GM21423 (cell line): ENCODE results near the gene RHBDF1.

Experiments
- ATAC-seq: cut with Tn5 transposase; IDR thresholded peaks from one replicate; pipeline ENCODE4 v1.9.1; 2021; ENCODE audit warnings: mild to moderate bottlenecking, moderate library complexity; ENCODE audit not compliant: unreplicated experiment

Gene RHBDF1, protein sequence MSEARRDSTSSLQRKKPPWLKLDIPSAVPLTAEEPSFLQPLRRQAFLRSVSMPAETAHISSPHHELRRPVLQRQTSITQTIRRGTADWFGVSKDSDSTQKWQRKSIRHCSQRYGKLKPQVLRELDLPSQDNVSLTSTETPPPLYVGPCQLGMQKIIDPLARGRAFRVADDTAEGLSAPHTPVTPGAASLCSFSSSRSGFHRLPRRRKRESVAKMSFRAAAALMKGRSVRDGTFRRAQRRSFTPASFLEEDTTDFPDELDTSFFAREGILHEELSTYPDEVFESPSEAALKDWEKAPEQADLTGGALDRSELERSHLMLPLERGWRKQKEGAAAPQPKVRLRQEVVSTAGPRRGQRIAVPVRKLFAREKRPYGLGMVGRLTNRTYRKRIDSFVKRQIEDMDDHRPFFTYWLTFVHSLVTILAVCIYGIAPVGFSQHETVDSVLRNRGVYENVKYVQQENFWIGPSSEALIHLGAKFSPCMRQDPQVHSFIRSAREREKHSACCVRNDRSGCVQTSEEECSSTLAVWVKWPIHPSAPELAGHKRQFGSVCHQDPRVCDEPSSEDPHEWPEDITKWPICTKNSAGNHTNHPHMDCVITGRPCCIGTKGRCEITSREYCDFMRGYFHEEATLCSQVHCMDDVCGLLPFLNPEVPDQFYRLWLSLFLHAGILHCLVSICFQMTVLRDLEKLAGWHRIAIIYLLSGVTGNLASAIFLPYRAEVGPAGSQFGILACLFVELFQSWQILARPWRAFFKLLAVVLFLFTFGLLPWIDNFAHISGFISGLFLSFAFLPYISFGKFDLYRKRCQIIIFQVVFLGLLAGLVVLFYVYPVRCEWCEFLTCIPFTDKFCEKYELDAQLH

DNA sequence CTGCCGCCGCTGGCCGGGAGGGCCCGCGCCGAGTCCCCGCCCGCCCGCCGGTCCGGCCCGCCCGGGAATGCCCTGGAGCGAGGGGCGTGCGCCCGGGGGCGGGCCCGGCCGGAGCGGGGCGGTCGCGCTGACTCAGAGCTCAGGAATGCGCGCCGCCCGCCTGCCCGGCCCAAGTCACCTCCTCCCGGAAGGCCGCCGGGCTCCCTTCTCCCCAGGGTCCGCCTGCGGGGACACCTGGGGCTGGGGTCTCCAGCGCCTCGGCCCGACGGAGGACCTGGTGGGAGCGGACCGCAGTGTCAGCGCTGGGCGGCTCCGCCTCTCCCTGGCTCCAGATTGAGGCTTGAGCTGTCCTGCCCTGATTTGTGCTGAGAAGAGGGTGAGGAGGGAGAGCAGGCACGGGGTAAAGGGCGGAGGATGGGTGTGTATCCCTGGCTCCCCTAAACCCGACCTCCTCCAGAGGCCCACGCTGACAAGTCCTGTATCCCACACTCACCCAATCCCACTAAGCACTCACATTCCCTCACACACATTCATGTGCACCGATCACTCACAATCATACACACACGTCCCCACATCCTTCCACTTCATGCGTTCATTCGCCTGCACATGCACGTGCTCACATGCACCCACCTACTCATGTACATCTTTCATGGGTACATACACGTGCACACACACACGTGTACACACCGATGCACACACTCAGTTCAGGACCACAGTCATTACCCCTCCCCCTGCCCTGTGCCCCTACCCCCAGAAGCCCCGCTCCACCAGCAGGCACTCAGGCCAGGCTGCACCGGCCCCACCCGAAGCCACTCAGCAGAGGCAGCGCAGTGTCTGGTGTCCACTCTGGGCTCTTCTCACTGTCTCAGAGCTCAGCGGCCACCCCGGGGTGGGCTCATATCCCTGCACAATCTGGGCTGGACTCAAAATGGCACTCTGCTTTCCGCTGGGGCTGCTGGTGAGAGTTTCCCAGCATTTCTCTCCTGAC, at the start of gene RHBDF1:
Gene RHBDF1, minus strand, starts transcription at position 71 of the 988 bp plus-strand sequence. CDS start 7,616 bp downstream, outside the sequence.
- ATAC-seq: no peak

DNA sequence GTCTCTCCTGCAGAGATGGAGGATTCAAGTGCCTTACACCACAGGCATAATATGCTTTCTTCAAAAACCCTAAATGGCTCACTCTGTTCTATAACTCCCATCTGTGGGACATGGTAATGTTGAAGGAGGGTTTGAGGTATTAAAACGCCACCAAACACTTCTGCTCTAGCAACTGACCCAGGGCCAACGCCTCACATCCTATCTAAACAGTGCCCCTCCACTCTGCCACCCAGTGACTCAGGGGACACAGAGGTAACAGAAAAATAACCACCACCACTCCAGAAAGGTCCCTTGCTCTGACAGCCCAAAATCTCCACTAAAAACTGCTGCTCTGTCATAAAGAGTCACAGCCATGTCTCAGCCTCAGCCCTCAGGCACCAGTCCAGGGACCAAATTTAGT, 48.3 kb upstream of the RHBDF1 start:
- no peak for ATAC-seq

DNA sequence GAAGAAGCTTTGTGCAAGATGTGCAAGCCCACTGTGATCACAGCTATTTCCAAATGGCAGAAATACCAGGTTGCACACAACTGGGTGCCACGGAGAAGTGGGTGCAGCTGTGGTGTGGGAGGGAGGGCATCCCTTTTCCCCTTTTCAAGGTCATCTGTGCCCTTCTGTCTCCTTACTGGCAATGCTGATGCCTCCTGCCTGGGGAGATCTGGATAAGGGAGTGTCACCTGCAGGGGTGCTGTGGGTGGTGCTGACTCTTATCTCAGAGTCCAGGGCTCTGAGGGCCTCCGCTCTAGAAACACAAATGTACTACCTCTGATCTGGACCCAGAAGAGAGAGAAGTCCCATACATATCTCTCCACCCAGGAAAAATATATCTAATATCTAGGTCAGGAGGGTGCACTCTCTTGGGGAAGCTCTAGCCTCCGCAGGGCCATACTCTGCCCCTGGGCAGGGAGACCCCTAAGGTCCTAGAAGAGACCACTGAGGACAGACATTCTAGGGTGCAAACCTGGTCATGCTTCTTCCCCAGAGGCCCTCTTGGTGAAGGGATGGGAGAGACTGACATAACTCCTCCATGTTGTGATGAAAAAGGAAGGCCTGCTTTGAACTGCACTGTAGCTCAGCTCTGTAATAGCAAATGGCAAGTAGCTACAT, 47.5 kb upstream of the RHBDF1 start:
- no peak for ATAC-seq

DNA sequence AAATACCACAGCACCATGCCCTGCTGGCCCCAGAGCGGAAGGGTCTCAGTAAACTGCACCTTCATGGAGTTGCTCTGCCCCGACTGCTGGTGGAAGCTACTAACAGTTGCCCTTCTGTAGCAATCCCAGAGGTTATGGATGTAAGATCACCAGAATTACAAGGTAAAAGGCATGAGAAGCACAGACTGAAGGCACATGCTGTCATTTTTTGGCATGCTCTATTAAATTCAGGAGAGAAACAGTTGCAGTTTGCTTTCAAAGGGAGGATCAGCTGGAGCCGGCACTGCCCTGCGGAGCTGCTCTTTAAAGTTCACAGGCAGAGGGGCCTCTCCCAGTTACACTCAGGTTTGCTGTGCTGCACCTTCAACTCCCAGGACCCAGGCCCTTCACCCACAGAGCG, 46.9 kb upstream of the RHBDF1 start:
- ATAC-seq: no peak

DNA sequence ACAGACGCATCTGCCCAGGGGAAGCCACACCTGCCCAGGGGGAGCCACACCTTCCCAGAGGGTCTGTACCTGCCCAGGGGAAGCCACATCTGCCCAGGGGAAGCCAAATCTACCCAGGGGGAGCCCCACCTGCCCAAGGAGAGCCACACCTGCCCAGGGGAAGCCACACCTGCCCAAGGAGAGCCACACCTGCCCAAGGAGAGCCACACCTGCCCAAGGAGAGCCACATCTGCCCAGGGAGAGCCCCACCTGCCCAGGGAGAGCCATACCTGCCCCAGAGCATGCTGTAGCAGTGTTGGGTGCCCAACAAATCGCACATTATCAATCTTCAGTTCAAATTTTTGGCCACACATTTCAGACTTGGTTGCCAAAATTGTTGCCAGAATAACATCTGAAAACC, 46.4 kb upstream of the RHBDF1 start:
- no peak for ATAC-seq

DNA sequence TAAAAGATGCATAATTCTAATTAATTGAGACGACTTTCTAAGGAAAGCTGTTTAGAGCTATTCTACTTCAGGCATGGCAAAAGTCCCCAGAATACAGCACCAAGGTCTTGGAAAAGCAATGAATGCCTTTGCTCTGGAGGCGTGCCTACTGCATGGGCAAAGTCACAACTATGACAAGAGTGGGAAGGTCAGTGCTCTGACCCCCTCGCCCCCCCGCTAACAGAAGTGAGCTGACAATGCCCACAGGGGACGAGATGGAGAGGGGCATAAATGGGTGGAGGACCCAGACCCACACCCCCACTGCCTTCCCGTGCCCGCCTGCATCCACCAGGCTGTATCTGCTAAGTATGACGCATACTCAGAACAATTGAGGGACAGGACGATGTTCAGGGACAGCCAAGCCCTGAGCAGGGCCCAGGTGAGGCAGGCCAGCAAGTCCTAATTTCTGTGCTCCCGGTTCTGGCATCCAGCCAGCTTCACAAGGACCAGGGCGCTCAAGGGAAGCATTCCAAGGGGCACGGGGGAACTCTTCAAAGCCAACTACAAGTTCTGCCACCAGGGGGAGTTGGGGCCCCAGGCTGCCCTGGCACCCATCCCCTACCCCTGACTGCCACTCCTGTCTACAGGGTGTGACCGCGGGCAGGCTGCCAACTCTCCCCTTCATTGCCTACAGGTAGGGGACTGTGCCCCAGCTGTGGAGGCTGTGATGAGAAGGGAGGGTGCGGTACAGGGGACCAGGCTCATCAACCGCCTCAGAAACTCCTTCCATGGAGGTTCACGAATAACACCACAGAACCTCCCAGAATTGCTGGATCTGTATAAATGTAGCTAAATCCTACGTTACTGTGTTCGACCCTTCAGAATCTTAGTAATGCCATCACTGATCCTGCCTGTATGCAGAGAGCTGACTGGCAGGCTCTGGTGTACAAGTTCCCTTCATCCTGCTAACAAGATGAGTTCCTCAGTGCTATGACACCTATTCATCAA, 45.2 kb upstream of the RHBDF1 start:
- no peak for ATAC-seq

DNA sequence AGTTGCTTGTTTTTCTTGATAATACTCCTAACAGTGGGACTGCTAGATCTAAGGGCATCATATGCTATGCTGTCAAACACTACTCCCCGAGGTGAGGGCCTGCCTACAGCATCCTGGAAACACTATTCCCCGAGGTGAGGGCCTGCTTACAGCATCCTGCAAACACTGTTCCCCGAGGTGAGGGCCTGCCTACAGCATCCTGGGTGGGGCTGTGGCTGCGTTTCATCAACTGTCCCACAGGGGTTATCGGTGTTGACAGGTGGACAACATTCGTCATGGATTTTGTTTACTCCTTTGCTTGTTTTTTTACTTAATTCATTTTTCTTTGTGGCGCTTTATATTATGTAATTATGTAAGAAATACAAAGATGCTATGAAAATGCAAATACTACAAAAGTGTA, 43.6 kb upstream of the RHBDF1 start:
- ATAC-seq: no peak

DNA sequence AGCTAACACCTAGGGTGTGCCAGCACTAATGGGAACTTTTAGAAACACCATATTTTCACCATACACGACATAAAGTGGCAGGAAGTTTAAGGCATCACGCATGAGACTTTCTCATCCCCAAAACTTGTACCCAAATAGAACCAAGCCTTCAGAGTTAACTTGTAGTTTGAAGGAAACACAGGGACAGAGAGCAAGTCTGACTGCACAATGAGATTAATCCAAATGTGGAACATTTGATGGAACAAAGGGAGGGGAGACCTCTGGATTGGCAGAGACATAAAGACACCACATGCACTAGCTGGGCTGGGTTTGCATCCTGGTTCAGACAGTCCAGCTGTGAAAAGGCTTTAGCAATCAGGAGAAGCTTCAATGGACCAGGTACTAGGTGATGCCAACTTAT, 41.9 kb upstream of the RHBDF1 start:
- ATAC-seq: no peak

DNA sequence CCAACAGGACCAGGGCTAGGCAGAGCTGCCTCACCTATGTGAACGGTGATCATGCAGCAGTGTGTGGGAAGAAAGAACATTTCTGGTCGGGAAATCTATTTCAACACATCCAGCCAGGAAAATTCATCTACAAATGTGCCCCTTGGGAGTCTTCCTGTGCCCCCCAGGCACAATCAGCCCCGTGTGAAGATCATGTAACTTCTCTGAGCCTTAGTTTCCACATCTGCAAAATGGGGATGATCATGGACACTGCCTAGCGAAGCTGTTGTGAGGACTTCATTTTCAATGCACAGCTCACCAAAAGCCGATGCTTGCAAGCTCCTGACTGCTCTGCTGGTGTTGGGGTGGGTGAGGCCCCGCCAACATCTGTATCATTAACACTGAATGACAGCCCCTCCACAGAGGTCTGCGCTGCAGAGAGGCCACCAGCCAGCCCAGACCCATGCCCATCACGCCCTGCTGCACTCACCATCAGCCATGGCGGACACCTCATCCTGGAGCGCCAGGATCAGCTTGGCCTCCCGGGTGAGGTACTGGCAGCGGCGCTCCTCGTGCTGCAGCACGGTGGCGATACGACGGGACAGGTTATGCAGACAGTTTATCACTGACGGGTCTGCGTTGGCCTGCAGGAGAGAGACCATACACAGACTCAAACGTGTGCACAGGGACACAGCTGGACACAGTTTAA, 39.9 kb upstream of the RHBDF1 start:
- no peak for ATAC-seq

DNA sequence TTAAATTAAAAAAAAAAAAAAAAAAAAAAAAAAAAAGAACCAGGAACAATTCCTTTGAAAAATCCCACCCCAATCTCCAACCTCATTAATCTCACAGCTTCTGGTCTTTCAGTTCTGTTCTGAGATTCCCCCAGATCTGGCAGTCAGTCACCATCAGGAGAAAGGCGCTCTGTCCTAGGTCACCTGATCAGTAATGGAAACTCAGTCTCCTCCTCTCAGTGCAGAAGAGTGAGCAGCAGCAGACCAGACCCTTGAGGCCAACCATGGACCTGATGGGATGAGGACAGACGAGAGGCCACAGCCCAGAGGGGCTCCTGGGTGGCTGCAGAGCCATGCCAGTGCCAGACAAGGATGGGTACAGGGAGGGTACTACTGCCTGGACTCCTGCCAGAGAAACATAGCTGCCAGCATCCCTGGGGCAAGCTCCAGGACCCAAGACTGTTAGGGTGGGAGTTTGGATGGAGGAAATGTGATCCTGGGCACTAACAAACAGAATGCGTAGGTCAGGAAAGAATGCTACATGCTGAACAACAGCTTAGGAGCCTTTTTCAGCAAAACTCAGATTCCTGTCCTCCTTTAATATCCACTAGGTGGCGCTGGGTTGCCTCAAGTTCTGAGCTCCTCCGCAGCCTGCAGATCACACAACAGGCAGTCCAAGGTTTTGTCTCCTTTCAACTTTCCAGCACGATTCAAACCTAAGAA, 34.3 kb upstream of the RHBDF1 start:
- no peak for ATAC-seq

DNA sequence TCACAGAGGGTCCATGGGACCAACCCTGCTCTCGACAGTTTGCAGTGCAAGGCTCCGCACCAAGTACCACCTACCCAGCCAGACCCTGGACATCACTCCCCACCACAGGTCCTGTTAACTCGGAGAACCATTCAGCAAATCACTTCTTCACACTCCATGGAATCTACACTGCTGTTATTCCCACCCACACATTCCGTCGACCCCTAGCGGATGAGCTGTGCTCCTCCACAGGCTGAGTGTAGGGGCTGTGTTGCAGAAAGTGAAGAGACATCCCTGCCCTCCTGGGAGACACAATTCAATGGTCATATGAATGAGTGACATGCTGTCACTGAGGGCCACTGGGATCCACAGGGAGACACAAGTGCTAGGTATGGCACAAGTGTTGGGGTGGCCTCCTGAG, 33.1 kb upstream of the RHBDF1 start:
- ATAC-seq: no peak

DNA sequence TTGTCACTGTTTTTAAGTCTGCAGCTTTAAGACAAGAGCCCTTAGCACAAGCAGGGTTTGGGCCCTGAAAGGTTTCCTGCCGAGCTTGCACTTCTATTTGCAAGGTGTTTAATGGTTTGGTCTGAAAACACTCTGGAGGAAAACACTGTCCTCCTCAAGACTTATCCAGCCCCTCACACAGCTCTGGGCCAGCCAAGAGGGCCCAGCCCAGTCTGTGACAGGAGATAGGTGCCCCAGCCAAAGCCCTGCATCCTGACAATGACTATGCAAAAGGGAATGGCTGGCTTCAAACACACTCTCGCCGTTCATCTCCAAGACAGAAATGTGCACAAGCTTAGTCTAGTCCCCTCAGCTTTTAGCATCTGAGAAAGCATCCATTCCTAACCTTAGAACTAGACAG, 32.5 kb upstream of the RHBDF1 start:
- ATAC-seq: no peak

DNA sequence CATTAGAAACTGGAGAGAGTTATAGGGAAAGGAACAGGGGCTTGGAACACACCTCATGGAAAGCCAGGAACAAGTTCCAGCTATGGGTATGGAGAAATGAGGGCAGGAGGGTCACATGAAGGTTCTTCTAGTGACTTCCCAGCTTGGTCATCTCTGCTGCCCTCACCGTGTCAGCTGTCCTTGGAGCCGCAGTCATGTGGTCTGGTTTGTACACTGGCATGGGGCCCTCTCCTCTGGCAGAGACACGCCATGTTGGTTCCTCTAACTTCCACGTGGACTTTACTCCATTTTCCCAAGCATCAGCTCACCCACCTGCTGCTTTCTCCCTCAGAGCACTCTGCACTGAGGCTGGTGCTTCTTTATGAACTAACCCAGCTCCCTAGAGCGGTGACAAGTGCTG, 31.9 kb upstream of the RHBDF1 start:
- ATAC-seq: no peak

DNA sequence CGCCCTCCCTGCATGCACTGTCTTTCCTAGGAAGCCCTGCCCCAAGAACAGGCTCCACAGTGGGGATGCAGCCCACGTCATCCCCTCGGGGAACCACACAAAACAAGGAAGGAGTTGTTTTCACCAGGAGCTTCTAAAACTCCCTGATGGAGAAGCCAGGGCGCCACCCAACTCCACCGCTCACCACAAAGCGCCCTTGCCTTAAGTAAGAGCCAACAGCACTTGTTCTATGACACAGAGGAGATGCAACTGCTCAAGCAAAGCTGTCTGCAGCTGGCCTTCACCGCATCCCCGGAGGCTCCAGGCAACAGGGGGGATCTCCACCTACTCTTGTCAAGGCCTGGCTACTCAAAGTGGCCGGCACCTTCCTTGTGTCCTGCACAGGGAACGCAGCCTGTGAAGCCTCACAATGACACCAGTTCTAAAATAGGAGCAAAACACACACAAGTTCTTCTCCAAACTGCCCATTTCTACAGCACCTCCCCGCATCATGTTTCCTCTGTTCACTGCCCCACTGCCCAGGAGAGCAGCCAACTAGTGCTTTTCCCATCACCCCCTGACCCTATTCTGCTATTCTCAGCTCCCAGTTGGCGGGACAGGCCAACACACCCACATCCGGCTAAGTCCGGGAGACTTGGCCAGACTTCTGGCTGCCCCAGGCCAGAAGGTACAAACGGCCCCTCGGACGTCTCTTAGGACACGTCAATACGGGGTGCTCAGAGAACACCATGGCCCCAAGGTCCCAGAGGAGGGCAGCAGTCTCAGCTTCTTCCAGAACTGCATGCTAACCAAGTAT, 29.8 kb upstream of the RHBDF1 start:
- ATAC-seq: no peak

DNA sequence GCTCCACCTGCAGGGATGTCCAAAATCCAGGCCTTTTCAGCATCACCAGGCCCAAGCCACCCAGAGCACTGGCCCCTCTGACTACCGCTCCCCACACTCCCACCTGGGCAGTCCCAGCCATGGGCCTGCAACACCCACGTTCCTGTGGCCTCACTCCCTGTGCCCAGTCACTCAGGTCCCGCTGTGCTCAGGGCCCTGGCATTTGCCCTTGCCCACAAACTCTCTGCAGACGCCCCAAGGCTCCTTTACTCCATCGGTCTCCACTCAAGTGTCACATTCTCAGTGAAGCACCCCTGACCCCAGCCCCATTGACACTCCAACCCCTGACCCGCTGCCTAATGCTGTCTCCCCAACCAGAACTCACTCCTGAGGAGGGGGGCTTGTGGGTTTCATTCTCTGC, 29.2 kb upstream of the RHBDF1 start:
- ATAC-seq: no peak

DNA sequence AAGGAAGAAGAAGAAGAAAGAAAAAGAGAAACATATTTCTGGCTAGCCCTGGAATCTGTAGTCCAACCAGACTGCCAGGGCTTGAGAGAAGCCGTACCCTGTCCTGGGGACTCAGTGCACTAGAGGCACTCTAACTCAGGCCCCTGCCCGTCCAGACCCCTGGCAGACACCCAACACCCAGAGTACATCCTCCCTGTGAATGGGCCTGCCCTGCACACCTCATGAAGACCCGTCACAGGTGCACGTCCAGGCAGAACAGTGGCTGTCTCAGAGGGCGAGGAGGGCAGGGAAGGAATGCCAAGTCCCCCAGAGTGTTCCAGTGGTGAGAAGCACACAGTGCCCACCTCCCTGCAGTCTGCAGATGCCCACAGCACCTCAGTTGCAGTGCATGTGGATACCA, 28.6 kb upstream of the RHBDF1 start:
- ATAC-seq: no peak

DNA sequence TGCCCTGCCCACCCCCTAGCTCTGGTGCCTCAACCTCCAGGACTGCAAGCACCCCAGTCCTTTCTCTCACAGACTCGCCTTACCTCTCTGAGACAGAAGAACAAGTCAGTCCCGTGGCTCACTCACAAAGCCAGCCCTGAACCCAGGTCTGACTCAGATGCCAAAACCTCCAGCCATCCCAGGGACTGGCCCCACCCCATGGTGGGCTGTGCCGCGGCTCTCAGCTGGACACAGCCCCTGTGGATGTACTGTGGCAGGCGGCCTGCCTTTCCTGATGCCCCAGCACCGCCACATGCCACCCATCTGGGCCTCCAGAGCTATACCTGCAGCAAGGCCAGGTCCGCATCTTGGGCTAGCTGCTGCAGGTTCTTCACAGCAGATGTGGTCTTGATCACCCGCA, 25.4 kb upstream of the RHBDF1 start:
- no peak for ATAC-seq
